ENCODE results near the gene BEND2.

DNA sequence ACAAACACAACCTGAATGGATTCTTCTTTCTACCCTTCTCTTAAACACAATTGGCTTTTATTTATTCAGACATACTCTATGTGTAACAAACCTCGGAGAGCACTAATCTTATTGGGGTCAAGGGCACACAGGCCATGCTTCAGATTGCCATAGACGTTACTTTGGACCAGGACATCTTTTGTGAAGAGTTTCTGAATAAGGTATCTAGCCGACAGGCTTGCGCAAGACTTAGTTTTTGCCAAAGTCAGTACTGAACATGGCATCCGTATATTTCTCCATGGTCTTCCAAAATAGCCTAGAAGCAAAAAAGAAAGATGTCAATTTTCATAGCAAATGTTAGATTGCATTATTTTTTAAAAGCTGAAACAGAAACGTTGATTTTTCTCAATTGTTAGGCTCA is 49.8 kb downstream of the BEND2 start:
- no peak for TF ChIP-seq CTCF (conservative IDR thresholded peaks at IDR 0.05; ENCODE audit: low read length)
- no peak for TF ChIP-seq EZH2phosphoT487 (IDR thresholded peaks at IDR 0.05; ENCODE audit: borderline replicate concordance)

Measured in Loucy (cell line).